Transverse colon (tissue), 4 donors: ENCODE measurements around the gene SUCO. TPM values are rescaled to one million over a fixed set of nuclear protein-coding genes. Genes with fewer than 3 reads are reported as not detected.

Source experiments
- DNase-seq: peaks from one replicate; pipeline ENCODE4 v3.0.0-alpha.2; 2019
- H3K27ac ChIP-seq, 4 donors: fragments of 200-600 bp; sonication (generic); 2 replicates each; pipeline ENCODE4 v1.5.1; 2016 to 2018; ENCODE audit warnings: inconsistent platforms in 4 of 4
- H3K27me3 ChIP-seq: fragments of 200-600 bp; sonication (generic); 2 replicates; pipeline ENCODE4 v1.5.1; 2017; ENCODE audit warnings: inconsistent platforms
- H3K36me3 ChIP-seq, 4 donors: fragments of 200-600 bp; sonication (generic); 2 replicates each; pipeline ENCODE4 v1.5.1; 2017 to 2019; ENCODE audit warnings: inconsistent platforms in 4 of 4
- H3K4me1 ChIP-seq, 4 donors: fragments of 200-600 bp; sonication (generic); 2 replicates each; pipeline ENCODE4 v1.5.1; 2017 to 2020; ENCODE audit warnings: inconsistent platforms in 4 of 4
- H3K4me3 ChIP-seq, 4 donors: fragments of 200-600 bp; sonication (generic); 1 replicate in 1 of 4; 2 replicates in 3 of 4; pipeline versions ENCODE4 v1.5.1 to v1.6.1; 2017 to 2019; ENCODE audit warnings: inconsistent platforms in 4 of 4
- H3K9me3 ChIP-seq, 2 donors: fragments of 200-600 bp; sonication (generic); 2 replicates each; pipeline ENCODE4 v1.5.1; 2017 to 2019; ENCODE audit warnings: inconsistent platforms in 2 of 2
- EP300 ChIP-seq: sonication (generic); formaldehyde crosslinking; IDR thresholded peaks from one replicate; pipeline ENCODE4 v1.6.1; 2017; ENCODE audit warnings: antibody characterized with exemption, low read depth
- POLR2A ChIP-seq: fragments of 450-650 bp; IDR thresholded peaks from one replicate; pipeline ENCODE4 v1.6.1; 2016; ENCODE audit warnings: antibody characterized with exemption, mild to moderate bottlenecking, moderate library complexity
- POLR2AphosphoS5 ChIP-seq, 3 donors: sonication (generic); formaldehyde crosslinking; IDR thresholded peaks; one replicate each; pipeline ENCODE4 v1.6.1; 2016; ENCODE audit warnings: antibody characterized with exemption in 3 of 3
- WGBS, 2 donors: methylation state at CpG; one replicate each; pipeline ENCODE4 v1.1.5; 2018; ENCODE audit warnings: low coverage in 1 of 2; 5-methylcytosine and 5-hydroxymethylcytosine counted together
- in situ Hi-C, 4 donors: fragments of 200-750 bp; cut with MboI; loops; one replicate each; pipeline versions ENCODE4 v1.15.0 to v1.15.1; 2017; ENCODE audit warnings: low sequenced_read_pairs in 3 of 4, low pct_ligation_motif_present in 1 of 4, low pct_unique_long_range_greater_than_20kb in 1 of 4
- intact Hi-C: fragments of 100-400 bp; cut with DNase I; formaldehyde crosslinking; loops from one replicate; pipeline ENCODE4 v1.15.1; 2023; ENCODE audit warnings: low total_unique reads
- total RNA-seq, 4 donors: library from RNA; depleted of rRNA; stranded (reverse); fragments of >200 nt; gene quantifications; one replicate each; pipeline ENCODE4 v1.1.0, GENCODE V29; 2016
- TF ChIP-seq, protein P1 (sequence below), 5 experiments: fragments of 200-600 bp in 3 of 5; fragments of 450-650 bp in 2 of 5; sonication (generic) in 3 of 5; IDR thresholded peaks; 1 replicate in 2 of 5; 2 replicates in 3 of 5; pipeline ENCODE4 v1.5.1; 2016 to 2017; ENCODE audit warnings: antibody characterized with exemption in 5 of 5, inconsistent platforms in 3 of 5, mild to moderate bottlenecking in 2 of 5, moderate library complexity in 1 of 5

The SUCO gene
- total RNA-seq, 4 donors from 2014 or later = 10.1 to 48.4 (median 21.6) TPM

DNA sequence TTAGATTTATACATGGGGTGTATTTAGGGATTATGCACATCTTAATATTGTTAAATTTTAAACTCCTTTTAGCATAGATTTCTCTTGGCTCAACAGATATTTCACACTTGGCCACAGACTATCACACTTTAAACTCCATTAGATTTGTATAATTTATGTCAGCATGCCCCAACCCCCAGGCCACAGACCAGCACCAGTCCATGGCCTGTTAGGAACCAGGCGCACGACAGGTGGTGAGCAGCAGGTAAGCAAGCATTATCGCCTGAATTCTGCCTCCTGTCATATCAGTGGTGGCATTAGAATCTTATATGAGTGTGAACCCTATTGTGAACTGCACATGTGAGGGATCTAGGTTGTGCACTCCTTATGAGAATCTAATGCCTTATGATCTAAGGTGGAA, 34.8 kb downstream of the SUCO start:
- WGBS, 2 donors = 98% methylated on average over 3 of the region's 3 CpGs; no CpG with 5 or more reads in 1 of the 2 donors
- in situ Hi-C loops = no loop called here
- H3K27ac ChIP-seq = no peak overlapping the region
- no peaks in the 10 kb centered on the region for H3K4me1 ChIP-seq
- H3K9me3 ChIP-seq = no peaks in the 10 kb centered on the region
- no peak for DNase-seq
- intact Hi-C loops = no loop called here
- no peaks in the 10 kb centered on the region for H3K27me3 ChIP-seq
- peaks cover 0 to 26% (median 13%) of the 10 kb centered on the region in 4 donors for H3K36me3 ChIP-seq
- H3K4me3 ChIP-seq = no peak overlapping the region
- TF ChIP-seq EP300 = no peak
- TF ChIP-seq, protein P1, sequence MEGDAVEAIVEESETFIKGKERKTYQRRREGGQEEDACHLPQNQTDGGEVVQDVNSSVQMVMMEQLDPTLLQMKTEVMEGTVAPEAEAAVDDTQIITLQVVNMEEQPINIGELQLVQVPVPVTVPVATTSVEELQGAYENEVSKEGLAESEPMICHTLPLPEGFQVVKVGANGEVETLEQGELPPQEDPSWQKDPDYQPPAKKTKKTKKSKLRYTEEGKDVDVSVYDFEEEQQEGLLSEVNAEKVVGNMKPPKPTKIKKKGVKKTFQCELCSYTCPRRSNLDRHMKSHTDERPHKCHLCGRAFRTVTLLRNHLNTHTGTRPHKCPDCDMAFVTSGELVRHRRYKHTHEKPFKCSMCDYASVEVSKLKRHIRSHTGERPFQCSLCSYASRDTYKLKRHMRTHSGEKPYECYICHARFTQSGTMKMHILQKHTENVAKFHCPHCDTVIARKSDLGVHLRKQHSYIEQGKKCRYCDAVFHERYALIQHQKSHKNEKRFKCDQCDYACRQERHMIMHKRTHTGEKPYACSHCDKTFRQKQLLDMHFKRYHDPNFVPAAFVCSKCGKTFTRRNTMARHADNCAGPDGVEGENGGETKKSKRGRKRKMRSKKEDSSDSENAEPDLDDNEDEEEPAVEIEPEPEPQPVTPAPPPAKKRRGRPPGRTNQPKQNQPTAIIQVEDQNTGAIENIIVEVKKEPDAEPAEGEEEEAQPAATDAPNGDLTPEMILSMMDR (IDR thresholded peaks at IDR 0.05) = no peak

DNA sequence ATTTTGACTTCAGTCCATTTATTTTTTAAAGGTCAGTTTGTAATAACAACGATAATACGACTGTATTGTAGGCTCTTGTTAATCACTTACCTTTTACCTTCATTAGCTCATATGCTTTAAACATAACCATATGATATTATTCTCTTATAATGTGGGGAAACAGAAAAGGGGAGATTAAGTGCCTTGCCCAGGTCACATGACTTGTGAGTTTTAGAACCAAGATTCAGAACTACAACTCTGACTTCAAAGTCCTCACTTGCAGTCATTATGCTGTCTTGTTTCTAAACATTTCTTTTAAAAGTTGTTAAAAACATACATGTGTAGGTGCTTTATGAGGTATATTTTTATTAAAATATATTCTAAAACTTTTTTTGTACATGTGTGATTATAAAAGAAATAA, 41.1 kb downstream of the SUCO start:
- in situ Hi-C loops (no loop called here), intact Hi-C loops (no loop called here)
- Histone ChIP-seq H3K9me3 (no peaks in the 10 kb centered on the region), H3K36me3 (peaks cover 0 to 63% (median 12%) of the 10 kb centered on the region in 4 donors), H3K4me3 (no peak overlapping the region), H3K4me1 (no peaks in the 10 kb centered on the region), H3K27ac (no peak overlapping the region), H3K27me3 (no peaks in the 10 kb centered on the region)
- 90 to 94% methylated on average over 2 of the region's 2 CpGs for WGBS, 2 donors
- DNase-seq = no peak
- TF ChIP-seq EP300 (no peak), POLR2A (no peak), POLR2AphosphoS5 (IDR thresholded peaks at IDR 0.05) (no peak)
- TF ChIP-seq, protein P1 (IDR thresholded peaks at IDR 0.05) = no peak

DNA sequence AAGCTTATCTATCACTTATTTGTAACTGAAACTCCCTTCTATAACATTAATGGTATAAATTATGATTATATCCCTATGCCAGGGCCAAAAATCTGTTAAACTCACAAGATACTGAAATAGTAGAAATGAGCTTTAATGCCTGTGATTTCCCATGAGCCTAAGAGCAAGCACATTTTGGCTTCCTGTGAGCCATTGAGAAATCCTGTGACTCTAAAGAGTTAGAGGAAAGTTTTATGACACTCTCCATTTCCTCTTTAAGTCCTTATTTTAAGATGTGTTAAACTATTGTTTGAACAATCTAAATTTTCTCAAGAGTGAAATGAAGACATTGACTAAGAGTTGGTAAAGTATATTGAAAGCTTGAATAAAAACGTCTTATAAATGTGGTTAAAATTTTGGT, 45.6 kb downstream of the SUCO start:
- no peak for DNase-seq
- intact Hi-C loops = no loop called here
- WGBS, 2 donors = 75 to 78% methylated on average over 1 of the region's 1 CpG
- in situ Hi-C loops = no loop called here
- H3K27me3 ChIP-seq = no peaks in the 10 kb centered on the region
- H3K27ac ChIP-seq = no peak overlapping the region
- H3K4me1 ChIP-seq = peaks cover 0 to 16% (median 2%) of the 10 kb centered on the region in 4 donors
- TF ChIP-seq, protein P1 (IDR thresholded peaks at IDR 0.05) = no peak
- no peak for TF ChIP-seq EP300
- peaks cover 0 to 50% (median 6%) of the 10 kb centered on the region in 4 donors for H3K36me3 ChIP-seq
- no peaks in the 10 kb centered on the region for H3K9me3 ChIP-seq
- H3K4me3 ChIP-seq = no peak overlapping the region

DNA sequence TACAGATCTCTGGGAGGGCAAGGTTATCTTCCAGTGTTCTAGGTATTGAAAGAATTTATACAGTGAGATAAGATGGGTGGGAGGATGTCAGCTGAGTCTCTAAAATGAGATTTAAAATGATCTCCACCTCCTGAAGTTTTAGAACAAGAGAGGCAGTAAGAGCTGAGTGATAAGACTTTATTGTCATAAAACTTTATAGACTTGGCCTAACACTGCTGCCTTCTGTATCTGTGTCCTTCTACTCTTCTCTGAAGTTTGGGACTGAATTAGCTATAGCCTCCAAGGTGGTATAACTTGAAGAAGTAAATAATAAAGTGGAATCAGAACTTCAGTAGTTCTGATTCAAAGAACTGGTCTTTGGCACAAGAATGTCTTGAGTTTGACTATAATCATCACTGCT, 48.3 kb downstream of the SUCO start:
- in situ Hi-C loops = no loop called here
- no peak for TF ChIP-seq POLR2AphosphoS5 (IDR thresholded peaks at IDR 0.05)
- TF ChIP-seq POLR2A = no peak
- TF ChIP-seq, protein P1 (IDR thresholded peaks at IDR 0.05) = no peak
- TF ChIP-seq EP300 = no peak
- Histone ChIP-seq H3K4me3 (no peak overlapping the region), H3K27ac (no peak overlapping the region), H3K9me3 (no peaks in the 10 kb centered on the region), H3K4me1 (peaks cover 0 to 16% (median 2%) of the 10 kb centered on the region in 4 donors), H3K27me3 (no peaks in the 10 kb centered on the region), H3K36me3 (peaks cover 0 to 27% (median 6%) of the 10 kb centered on the region in 4 donors)
- no peak for DNase-seq
- intact Hi-C loops = no loop called here
